ENCODE results near the gene RASL10A.

RASL10A gene

GRCh38 chr22:29312218-29313125, 3.0 kb downstream of the RASL10A start:
- TF ChIP-seq CTCF (IDR thresholded peaks at IDR 0.05; ENCODE audit: low read depth, low read length) = no peak
- no peak for DNase-seq (ENCODE audit: extremely low read depth, low read depth)

DNA sequence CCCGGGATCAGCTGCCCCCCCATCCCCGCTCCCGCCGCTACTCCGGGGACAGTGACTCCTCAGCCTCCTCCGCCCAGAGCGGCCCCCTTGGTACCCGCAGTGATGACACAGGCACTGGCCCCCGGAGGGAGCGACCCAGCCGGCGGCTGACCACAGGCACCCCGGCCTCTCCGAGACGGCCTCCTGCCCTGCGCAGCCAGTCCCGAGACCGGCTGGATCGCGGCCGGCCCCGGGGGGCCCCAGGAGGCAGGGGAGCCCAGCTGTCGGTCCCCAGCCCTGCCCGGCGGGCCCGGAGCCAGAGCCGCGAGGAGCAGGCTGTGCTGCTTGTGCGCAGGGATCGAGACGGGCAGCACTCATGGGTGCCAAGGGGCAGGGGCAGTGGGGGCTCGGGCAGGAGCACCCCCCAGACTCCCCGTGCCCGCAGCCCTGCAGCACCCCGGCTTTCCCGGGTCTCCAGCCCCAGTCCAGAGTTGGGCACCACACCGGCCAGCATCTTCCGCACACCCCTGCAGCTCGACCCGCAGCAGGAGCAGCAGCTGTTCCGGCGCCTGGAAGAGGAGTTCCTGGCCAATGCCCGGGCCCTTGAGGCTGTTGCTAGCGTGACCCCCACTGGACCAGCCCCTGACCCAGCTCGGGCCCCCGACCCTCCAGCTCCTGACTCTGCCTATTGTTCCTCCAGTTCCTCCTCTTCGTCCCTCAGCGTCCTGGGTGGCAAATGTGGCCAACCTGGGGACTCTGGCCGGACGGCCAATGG, 3.9 kb downstream of the RASL10A start:
- TF ChIP-seq CTCF (IDR thresholded peaks at IDR 0.05; ENCODE audit: low read depth, low read length) = no peak
- DNase-seq (ENCODE audit: extremely low read depth, low read depth) = no peak

DNA sequence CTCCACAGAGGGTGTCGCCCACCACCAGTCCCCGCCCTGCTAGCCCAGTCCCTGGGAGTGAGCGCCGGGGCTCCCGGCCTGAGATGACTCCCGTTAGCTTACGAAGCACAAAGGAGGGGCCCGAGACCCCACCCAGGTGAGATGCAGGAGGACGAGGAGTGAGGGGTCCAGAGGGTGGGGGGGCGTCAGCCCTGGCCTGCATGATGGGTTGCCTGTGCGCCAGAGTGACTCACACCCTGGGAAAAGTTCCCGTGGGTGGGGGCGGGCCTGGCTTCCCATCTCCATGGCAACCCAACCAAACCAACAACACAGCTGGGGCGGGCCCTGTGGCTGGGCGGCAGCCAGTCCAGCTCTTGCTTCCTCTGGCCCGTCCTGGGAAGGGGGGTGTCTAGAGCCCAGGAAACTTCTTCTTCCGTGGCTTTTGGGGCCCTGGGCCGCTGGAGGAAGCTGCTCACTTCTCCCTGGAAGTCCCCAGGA, 4.6 kb downstream of the RASL10A start:
- peak; percentile 96 for DNase-seq (ENCODE audit: extremely low read depth, low read depth)
- TF ChIP-seq CTCF (IDR thresholded peaks at IDR 0.05; ENCODE audit: low read depth, low read length) = no peak

DNA sequence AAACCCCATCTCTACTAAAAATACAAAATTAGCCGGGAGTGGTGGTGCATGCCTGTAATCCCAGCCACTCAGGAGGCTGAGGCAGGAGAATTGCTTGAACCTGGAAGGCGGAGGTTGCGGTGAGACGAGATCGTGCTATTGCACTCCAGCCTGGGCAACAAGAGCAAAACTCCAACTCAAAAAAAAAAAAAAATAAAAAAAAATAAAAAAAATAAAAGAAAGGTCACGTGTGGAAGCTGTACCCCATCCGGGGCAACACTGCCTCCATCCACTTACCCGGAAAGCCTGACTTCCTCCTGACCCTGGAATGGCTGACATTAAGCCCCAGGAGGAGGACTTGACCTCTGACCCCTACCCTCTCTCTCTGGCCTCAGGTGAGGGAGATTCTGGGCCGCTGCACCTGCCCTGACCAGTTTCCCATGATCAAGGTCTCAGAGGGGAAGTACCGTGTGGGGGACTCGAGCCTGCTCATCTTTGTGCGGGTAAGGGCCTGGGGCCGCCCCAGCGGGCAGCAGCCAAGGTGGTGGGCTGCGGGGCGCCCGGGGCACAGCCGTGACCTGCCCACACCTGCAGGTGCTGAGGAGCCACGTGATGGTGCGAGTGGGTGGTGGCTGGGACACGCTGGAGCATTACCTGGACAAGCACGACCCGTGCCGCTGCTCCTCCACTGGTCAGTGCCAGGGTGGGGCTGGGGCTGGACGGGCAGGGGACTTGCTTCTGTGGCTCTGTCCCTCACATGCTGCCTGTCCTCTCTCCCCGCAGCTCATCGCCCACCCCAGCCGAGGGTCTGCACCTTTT, 5.2 kb downstream of the RASL10A start:
- DNase-seq (ENCODE audit: extremely low read depth, low read depth) = no peak
- no peak for TF ChIP-seq CTCF (IDR thresholded peaks at IDR 0.05; ENCODE audit: low read depth, low read length)

DNA sequence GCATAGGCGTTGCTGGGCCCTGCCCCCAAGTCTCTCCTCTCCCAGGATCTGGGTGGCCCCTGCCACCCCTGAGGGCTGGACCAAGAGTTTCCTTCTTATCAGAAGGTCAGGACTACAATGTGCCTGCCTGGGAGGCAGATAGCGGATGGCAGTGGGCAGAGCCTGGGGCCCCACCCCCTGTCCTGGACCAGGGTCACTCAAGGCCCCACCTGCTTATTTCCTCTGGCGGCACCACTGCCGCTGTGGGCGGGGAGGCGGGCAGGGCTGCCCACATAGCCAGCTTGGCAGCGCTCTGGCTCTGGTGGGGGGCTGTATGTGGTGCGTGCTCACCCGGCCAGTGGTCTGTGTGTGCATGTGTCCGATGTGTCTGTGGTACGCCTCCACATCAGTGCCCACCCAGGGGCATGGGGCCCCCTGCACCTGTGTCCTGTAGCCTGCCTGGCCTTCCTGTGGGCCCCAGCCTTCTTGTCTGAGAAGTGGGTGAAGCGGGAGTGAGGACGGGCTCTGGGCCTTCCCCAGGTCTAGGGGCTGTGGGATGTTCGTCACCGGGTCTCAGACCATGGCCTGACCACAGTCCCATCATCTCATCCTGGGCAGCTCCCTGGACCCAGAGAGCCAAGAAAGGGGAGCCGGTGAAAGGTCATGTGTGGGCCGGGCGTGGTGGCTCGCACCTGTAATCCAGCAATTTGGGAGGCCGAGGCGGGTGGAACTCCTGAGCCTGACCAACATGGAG, 6.0 kb downstream of the RASL10A start:
- no peak for TF ChIP-seq CTCF (IDR thresholded peaks at IDR 0.05; ENCODE audit: low read depth, low read length)
- no peak for DNase-seq (ENCODE audit: extremely low read depth, low read depth)

DNA sequence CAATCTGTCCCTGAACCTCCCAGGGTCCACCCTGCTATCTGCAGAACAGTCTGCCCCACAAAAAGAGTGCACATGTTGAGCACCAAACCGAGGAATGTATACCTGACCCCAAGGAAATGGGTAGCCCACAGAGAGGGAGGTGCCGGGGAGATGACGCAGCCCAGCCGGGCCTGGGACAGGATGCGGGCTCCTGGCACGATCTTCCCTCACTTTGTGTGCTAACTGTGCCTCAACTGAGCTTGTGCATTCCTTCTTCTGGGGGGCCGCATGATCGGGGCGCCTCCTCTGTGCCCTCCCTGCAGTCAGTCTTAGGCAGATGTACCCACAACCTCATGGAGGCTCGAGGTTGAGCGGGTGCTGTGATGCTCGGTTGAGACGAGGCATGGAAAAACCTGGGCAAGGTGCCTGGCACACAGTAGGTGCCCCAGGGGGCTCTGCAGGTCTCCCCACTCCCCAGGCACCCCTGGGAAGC, 6.7 kb downstream of the RASL10A start:
- no peak for TF ChIP-seq CTCF (IDR thresholded peaks at IDR 0.05; ENCODE audit: low read depth, low read length)
- no peak for DNase-seq (ENCODE audit: extremely low read depth, low read depth)

Measured in AG09319 (cell line).